ENCODE data around the gene UBAC1. TPM values are rescaled to one million over a fixed set of nuclear protein-coding genes. Genes with fewer than 3 reads are reported as not detected.
A peak's percentile ranks its signal among the peaks of the same experiment; 100 is the strongest.

The UBAC1 gene
- polyA plus RNA-seq, 1 donor (not counting 4 experiments of a cell fraction or from before 2014, with no cell fraction given), result 50.7 TPM

DNA sequence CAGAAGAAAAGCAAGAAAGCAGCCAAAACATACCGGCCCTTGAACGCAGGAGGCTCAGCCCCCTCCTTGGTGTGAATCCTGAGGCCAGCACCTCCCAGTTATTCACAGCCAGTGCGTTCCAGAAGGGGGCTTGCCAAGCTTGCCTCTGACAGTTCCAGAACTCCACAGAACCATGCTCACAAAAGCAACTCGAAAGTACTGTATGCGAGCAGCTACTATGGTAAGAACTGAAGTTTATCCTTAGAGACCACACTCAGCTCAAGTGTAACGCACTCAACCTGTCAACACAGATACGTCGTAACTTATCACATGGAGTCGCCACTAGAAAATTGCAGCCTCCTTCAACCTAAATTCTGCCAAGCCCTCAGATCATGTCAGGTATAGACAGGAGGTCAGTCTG, 1.4 kb downstream of the UBAC1 start:
- Histone ChIP-seq H3K27ac (ENCODE audit: control insufficient read depth, insufficient read depth, low read length) (peak overlapping the region; percentile 60), H4K20me1 (ENCODE audit: control insufficient read depth, extremely low read depth, insufficient read depth, low read length) (peaks cover 4% of the 10 kb centered on the region), H3K9me1 (ENCODE audit: control insufficient read depth, extremely low read depth, insufficient read depth, low read length) (no peaks in the 10 kb centered on the region), H3K27me3 (ENCODE audit: control insufficient read depth, extremely low read depth, insufficient read depth, low read length) (peaks cover 3% of the 10 kb centered on the region), H3K36me3 (ENCODE audit: control insufficient read depth in 2 of 2, extremely low read depth in 1 of 2, insufficient read depth in 2 of 2, low read length in 2 of 2) (peaks cover 3 to 7% of the 10 kb centered on the region in 2 experiments), H3K4me2 (ENCODE audit: control insufficient read depth, extremely low read depth, insufficient read depth, low read depth, low read length) (peak overlapping the region; percentile 97), H3K9ac (ENCODE audit: control insufficient read depth, extremely low read depth, insufficient read depth, low read length) (peak overlapping the region; percentile 86), H3K4me3 (ENCODE audit: control insufficient read depth in 2 of 3, extremely low read depth in 1 of 3, insufficient read depth in 2 of 3, low read depth in 1 of 3, low read length in 3 of 3) (peak overlapping the region; percentile 85 to 90 (median 88)), H3K79me2 (ENCODE audit: control insufficient read depth, insufficient read depth, low read length) (peaks cover 48% of the 10 kb centered on the region), H3K4me1 (ENCODE audit: control insufficient read depth, extremely low read depth, insufficient read depth, low read length) (peaks cover 15% of the 10 kb centered on the region), H2AFZ (ENCODE audit: control insufficient read depth, low read length) (no peak overlapping the region), H3K9me3 (ENCODE audit: control insufficient read depth, low read depth, low read length) (no peaks in the 10 kb centered on the region)
- TF ChIP-seq CTCF (optimal IDR thresholded peaks at IDR 0.05 in 1 of 3, IDR thresholded peaks at IDR 0.05 in 1 of 3, conservative IDR thresholded peaks at IDR 0.05 in 1 of 3; ENCODE audit: extremely low read depth in 1 of 3, insufficient read depth in 2 of 3, low read length in 3 of 3), result no peak
- no peak for TF ChIP-seq EZH2 (IDR thresholded peaks at IDR 0.05; ENCODE audit: low read length)
- dilution Hi-C loops (cut with MboI; ENCODE audit: extremely low pct_ligation_motif_present, low sequenced_read_pairs), result no loop called here
- FAIRE-seq (no peak), DNase-seq (ENCODE audit: low read depth, low spot score) (no peak)

DNA sequence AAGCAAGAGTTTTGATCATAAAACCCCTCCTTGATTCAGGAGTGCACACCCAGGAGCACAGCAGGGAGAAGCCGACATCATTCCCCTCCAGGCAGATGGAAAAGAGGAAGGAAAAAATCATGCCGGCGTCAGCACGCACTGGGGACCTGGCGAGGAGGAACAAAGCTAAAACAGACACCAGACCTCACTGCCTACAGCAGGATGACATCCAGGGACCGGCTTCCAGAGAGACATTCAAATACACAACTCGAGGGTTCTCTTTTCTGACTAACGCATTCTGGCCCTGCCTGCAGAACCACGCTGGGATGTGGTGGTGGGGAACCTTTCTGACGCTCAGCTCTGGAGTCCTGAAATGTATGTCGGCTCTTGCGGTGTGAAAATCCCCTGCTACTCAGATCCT, 2.7 kb downstream of the UBAC1 start:
- TF ChIP-seq EZH2 (IDR thresholded peaks at IDR 0.05; ENCODE audit: low read length), result no peak
- no peak for TF ChIP-seq CTCF (optimal IDR thresholded peaks at IDR 0.05 in 1 of 3, IDR thresholded peaks at IDR 0.05 in 1 of 3, conservative IDR thresholded peaks at IDR 0.05 in 1 of 3; ENCODE audit: extremely low read depth in 1 of 3, insufficient read depth in 2 of 3, low read length in 3 of 3)
- Histone ChIP-seq H3K27ac (ENCODE audit: control insufficient read depth, insufficient read depth, low read length) (no peak overlapping the region), H3K4me3 (ENCODE audit: control insufficient read depth in 2 of 3, extremely low read depth in 1 of 3, insufficient read depth in 2 of 3, low read depth in 1 of 3, low read length in 3 of 3) (no peak overlapping the region), H3K36me3 (ENCODE audit: control insufficient read depth in 2 of 2, extremely low read depth in 1 of 2, insufficient read depth in 2 of 2, low read length in 2 of 2) (peaks cover 6 to 11% of the 10 kb centered on the region in 2 experiments), H2AFZ (ENCODE audit: control insufficient read depth, low read length) (no peak overlapping the region), H3K9me1 (ENCODE audit: control insufficient read depth, extremely low read depth, insufficient read depth, low read length) (no peaks in the 10 kb centered on the region), H3K79me2 (ENCODE audit: control insufficient read depth, insufficient read depth, low read length) (peaks cover 48% of the 10 kb centered on the region), H3K9ac (ENCODE audit: control insufficient read depth, extremely low read depth, insufficient read depth, low read length) (no peak overlapping the region), H4K20me1 (ENCODE audit: control insufficient read depth, extremely low read depth, insufficient read depth, low read length) (peaks cover 4% of the 10 kb centered on the region), H3K9me3 (ENCODE audit: control insufficient read depth, low read depth, low read length) (no peaks in the 10 kb centered on the region), H3K4me2 (ENCODE audit: control insufficient read depth, extremely low read depth, insufficient read depth, low read depth, low read length) (peak overlapping the region; percentile 6), H3K27me3 (ENCODE audit: control insufficient read depth, extremely low read depth, insufficient read depth, low read length) (peaks cover 3% of the 10 kb centered on the region), H3K4me1 (ENCODE audit: control insufficient read depth, extremely low read depth, insufficient read depth, low read length) (peaks cover 15% of the 10 kb centered on the region)
- dilution Hi-C loops (cut with MboI; ENCODE audit: extremely low pct_ligation_motif_present, low sequenced_read_pairs), result no loop called here
- FAIRE-seq (no peak), DNase-seq (ENCODE audit: low read depth, low spot score) (no peak)
